Stimulated activated effector memory CD8-positive, alpha-beta T cell treated with anti-CD3 and anti-CD28 coated beads, Interleukin-12 subunit alpha, Interleukin-12 subunit beta, amount 100 ng/mL, for 72 hours (primary cell): ENCODE measurements around the gene B3GLCT.
A peak's percentile ranks its signal among the peaks of the same experiment; 100 is the strongest.
"Not testable (repeated sequence)": the region's sequence is repeated elsewhere in the genome, so short reads cannot be mapped to it uniquely, and the experiment has no call there.

ENCODE experiments used
- ATAC-seq: fragments of 150-1000 bp; cut with Tn5 transposase; 2 replicates; pipeline ENCODE4 v1.10.0; 2021
- DNase-seq, 2 donors: peaks; one replicate each; pipeline ENCODE4 v3.0.0; 2021 to 2022; ENCODE audit warnings: low spot score in 2 of 2
- H3K27ac Mint-ChIP-seq: one replicate; pipeline ENCODE4 v1.8.0; 2022; ENCODE audit warnings: mild to moderate bottlenecking, mixed read lengths
- H3K36me3 Mint-ChIP-seq: one replicate; pipeline ENCODE4 v1.8.0; 2022; ENCODE audit warnings: mild to moderate bottlenecking, mixed read lengths
- H3K4me1 Mint-ChIP-seq: one replicate; pipeline ENCODE4 v1.8.0; 2022; ENCODE audit warnings: mixed read lengths
- H3K4me3 Mint-ChIP-seq: one replicate; pipeline ENCODE4 v1.8.0; 2022; ENCODE audit warnings: mild to moderate bottlenecking, mixed read lengths
- H3K9me3 Mint-ChIP-seq: one replicate; pipeline ENCODE4 v1.8.0; 2022; ENCODE audit warnings: mixed read lengths

B3GLCT gene

GRCh38 chr13:31204592-31204991, 4.8 kb downstream of the B3GLCT start:
- Mint-ChIP-seq H3K36me3 (peaks cover 2% of the 10 kb centered on the region), H3K9me3 (no peaks in the 10 kb centered on the region), H3K4me3 (no peak overlapping the region), H3K4me1 (peaks cover 45% of the 10 kb centered on the region), H3K27ac (peak overlapping the region; percentile 5)
- no peak for DNase-seq
- peak; percentile 54 for ATAC-seq

- Mint-ChIP-seq H3K4me3 (no peak overlapping the region), H3K36me3 (no peaks in the 10 kb centered on the region), H3K4me1 (peaks cover 42% of the 10 kb centered on the region), H3K9me3 (no peaks in the 10 kb centered on the region), H3K27ac (peak overlapping the region; percentile 75)
- DNase-seq, result no peak
- no peak for ATAC-seq
Measured at GRCh38 chr13:31207661-31208552, 8.1 kb downstream of the B3GLCT start.

GRCh38 chr13:31208559-31209122, 8.9 kb downstream of the B3GLCT start:
- ATAC-seq (no peak), DNase-seq (no peak)
- Mint-ChIP-seq H3K4me3 (no peak overlapping the region), H3K36me3 (no peaks in the 10 kb centered on the region), H3K9me3 (no peaks in the 10 kb centered on the region), H3K27ac (peak overlapping the region; percentile 75), H3K4me1 (peaks cover 46% of the 10 kb centered on the region)

DNA sequence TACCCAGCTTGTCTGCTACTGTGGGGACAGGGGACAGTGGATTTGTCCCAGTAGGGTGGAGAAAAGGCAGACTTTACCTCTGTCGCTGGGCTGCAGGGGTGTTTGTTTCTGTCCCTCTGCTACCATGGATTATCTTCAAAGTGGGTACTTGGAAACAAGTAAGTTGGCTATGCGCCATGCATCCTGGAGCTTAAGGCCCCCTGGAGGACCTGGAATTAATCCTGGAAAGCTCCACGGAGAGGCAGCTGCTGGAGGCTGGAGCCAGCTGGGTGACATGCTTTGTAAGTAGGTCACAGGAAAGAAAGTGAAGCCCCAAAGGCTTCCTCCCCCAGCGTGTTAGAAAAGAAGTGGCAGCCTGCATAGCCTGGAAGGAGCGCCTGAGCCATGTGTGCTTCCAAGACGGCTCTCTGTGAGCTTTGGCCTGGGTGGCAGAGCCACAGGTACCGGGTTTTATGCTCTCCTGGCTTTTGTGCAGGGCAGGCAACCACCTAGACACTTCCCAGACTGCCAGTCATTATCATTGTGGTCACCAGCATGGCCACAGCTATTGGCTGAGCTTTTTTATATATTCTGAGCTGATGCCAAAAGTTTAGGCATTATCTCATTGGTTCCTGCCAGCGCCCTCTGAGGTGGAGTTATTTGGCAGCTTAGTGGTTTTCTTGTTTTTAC, 9.5 kb downstream of the B3GLCT start:
- DNase-seq (no peak), ATAC-seq (peak; percentile 69)
- Mint-ChIP-seq H3K4me1 (peaks cover 46% of the 10 kb centered on the region), H3K9me3 (no peaks in the 10 kb centered on the region), H3K4me3 (peak overlapping the region; percentile 26), H3K27ac (peak overlapping the region; percentile 69), H3K36me3 (no peaks in the 10 kb centered on the region)

DNA sequence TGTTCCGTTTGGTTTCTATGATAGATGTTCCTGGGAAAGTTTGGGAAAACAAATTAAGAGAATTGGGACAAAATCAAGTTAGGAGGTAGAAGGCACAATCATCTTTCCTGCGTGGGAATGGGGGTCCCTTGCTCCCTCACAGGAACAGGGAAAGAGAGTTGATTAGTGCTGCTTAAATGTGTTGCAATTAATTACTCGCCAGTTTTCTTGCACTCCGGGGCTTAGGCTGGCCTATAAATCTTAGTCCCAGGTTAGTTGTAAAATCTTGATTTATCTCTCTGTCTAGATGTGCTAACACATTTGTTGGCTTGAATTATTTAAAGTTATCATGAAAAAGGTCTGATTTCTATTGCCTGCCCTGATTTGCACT, 10.1 kb downstream of the B3GLCT start:
- H3K36me3 Mint-ChIP-seq, result no peaks in the 10 kb centered on the region
- H3K4me3 Mint-ChIP-seq, result peak overlapping the region; percentile 26
- DNase-seq, result no peak
- H3K9me3 Mint-ChIP-seq, result no peaks in the 10 kb centered on the region
- H3K4me1 Mint-ChIP-seq, result peaks cover 43% of the 10 kb centered on the region
- no peak for ATAC-seq
- H3K27ac Mint-ChIP-seq, result peak overlapping the region; percentile 69

DNA sequence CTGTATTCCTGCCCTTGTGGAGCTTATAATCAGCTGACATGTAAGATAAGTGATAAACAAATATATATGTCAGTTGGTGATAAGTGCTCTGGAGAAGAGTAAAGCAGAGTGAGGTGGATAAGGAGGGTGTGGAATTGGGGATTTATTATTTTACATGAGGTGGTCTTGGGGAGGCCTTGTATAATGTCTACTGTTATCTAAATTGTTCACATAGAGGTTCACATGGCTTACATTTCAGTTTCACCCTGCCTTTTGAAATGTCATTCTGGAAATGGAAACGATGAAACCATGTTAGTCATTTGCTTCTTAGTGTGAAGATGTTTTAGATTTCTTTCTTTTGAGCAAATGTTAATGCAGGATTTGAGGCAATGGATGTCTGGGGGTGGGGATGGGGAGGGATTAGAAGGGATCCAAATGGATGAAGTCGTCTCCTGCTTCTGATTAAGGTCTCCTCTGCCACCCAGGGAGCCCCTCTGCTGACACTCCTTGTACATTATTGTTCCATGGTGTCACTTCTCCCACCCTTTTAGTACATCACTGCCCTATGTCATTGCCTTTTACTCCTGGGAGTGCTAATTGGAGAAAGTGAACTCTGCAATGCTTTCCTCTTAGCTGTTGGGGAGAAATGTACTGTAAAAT, 14.0 kb downstream of the B3GLCT start:
- DNase-seq (no peak), ATAC-seq (peak; percentile 28)
- Mint-ChIP-seq H3K36me3 (no peaks in the 10 kb centered on the region), H3K4me3 (no peak overlapping the region), H3K9me3 (no peaks in the 10 kb centered on the region), H3K27ac (peak overlapping the region; percentile 10), H3K4me1 (peaks cover 30% of the 10 kb centered on the region)

DNA sequence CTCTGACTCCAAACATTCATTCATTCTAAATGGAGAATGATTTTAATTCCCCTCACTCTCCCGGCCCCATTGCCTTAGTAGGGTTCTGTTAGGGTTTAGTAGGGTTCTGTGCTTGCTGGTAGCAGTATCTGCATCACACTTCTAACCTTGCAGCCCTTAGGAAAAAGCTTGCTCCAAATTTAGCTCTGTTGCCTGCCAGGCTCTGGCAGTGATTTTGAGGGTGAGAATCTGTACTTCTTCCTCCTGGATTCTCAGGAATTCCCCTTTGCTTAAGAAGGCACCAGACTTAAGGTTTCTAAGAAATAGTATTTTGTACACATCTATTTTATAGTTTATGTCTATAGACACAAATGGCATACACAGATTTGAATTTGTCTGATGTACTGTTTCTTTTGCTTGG, 14.7 kb downstream of the B3GLCT start:
- Mint-ChIP-seq H3K36me3 (no peaks in the 10 kb centered on the region), H3K27ac (no peak overlapping the region), H3K4me3 (no peak overlapping the region), H3K9me3 (no peaks in the 10 kb centered on the region), H3K4me1 (peaks cover 23% of the 10 kb centered on the region)
- no peak for DNase-seq
- no peak for ATAC-seq

- not testable (repeated sequence) for H3K4me3 Mint-ChIP-seq, H3K36me3 Mint-ChIP-seq, H3K27ac Mint-ChIP-seq, DNase-seq, ATAC-seq, H3K9me3 Mint-ChIP-seq
- H3K4me1 Mint-ChIP-seq, result peaks cover 13% of the 10 kb centered on the region
Measured at GRCh38 chr13:31216916-31217315, 17.1 kb downstream of the B3GLCT start.

DNA sequence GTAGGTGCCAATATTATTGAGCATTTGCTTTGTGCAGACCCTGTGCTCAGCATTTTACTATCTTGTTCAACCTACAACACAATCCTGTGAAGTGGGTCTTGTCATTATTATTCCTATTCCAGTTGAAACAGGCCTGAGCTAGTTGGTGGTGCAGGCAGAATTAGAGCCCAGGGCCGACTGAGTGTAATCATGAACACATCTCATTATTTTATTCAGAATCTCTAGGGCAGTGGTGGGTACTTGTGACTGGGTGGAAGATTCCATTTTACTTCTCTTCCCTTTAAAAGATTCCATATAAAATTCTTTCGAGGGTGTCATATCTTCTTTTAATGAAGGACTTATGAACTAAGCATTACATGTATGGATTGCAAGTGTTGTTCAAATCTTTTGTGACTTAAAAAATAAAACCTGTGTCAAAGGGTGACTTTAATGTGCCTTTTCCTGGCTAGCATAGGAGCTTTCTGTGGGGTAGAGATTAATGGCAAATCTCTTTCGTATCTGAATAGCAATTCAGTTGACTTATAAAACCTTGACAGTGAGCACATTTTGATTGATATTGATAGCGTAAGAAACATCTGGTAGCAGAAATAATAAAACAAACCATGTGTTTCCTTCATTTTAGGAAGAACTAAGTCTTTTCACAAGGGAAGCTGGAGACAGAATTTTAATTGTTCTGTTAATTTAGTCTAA, 20.3 kb downstream of the B3GLCT start:
- DNase-seq, result no peak
- ATAC-seq, result no peak
- Mint-ChIP-seq H3K27ac (no peak overlapping the region), H3K4me3 (no peak overlapping the region), H3K36me3 (no peaks in the 10 kb centered on the region), H3K4me1 (no peaks in the 10 kb centered on the region), H3K9me3 (no peaks in the 10 kb centered on the region)

- Mint-ChIP-seq H3K4me1 (no peaks in the 10 kb centered on the region), H3K36me3 (no peaks in the 10 kb centered on the region), H3K27ac (no peak overlapping the region), H3K4me3 (no peak overlapping the region), H3K9me3 (no peaks in the 10 kb centered on the region)
- ATAC-seq, result no peak
- no peak for DNase-seq
Measured at GRCh38 chr13:31221057-31221456, 21.3 kb downstream of the B3GLCT start.

GRCh38 chr13:31223215-31223614, 23.4 kb downstream of the B3GLCT start:
- Mint-ChIP-seq H3K4me3 (no peak overlapping the region), H3K36me3 (no peaks in the 10 kb centered on the region), H3K27ac (no peak overlapping the region), H3K9me3 (no peaks in the 10 kb centered on the region), H3K4me1 (no peaks in the 10 kb centered on the region)
- DNase-seq (no peak), ATAC-seq (no peak)

DNA sequence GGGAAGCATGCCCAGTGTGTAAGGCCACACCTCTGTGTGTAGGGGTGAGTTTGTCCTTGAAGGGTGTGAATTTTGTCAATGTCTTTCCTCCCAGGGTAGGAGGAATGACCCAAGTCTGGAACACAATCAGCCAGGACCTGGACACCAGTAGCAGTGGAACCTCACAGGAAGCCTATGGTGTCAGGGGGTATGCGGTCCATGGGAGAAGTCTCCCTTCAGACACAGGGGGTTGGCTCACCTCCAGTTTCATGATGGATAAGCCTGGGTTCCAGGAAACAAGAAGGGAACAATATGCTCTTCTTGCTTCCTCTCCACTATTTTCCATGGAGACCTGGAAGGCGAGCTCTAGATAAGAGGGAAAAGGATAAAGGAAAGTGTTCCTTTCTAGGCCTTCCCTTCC, 23.9 kb downstream of the B3GLCT start:
- no peaks in the 10 kb centered on the region for H3K4me1 Mint-ChIP-seq
- H3K36me3 Mint-ChIP-seq, result no peaks in the 10 kb centered on the region
- H3K9me3 Mint-ChIP-seq, result no peaks in the 10 kb centered on the region
- H3K4me3 Mint-ChIP-seq, result no peak overlapping the region
- no peak overlapping the region for H3K27ac Mint-ChIP-seq
- ATAC-seq, result no peak
- no peak for DNase-seq

- DNase-seq, result no peak
- no peaks in the 10 kb centered on the region for H3K36me3 Mint-ChIP-seq
- no peak for ATAC-seq
- no peaks in the 10 kb centered on the region for H3K9me3 Mint-ChIP-seq
- H3K4me1 Mint-ChIP-seq, result no peaks in the 10 kb centered on the region
- no peak overlapping the region for H3K27ac Mint-ChIP-seq
- H3K4me3 Mint-ChIP-seq, result no peak overlapping the region
Measured at GRCh38 chr13:31224174-31224669, 24.4 kb downstream of the B3GLCT start.

GRCh38 chr13:31224963-31225559, 25.3 kb downstream of the B3GLCT start:
- no peaks in the 10 kb centered on the region for H3K9me3 Mint-ChIP-seq
- no peak for DNase-seq
- no peaks in the 10 kb centered on the region for H3K36me3 Mint-ChIP-seq
- no peak overlapping the region for H3K4me3 Mint-ChIP-seq
- H3K4me1 Mint-ChIP-seq, result no peaks in the 10 kb centered on the region
- no peak overlapping the region for H3K27ac Mint-ChIP-seq
- no peak for ATAC-seq
